ENCODE measurements around the gene PLXNB2.
"Not testable (repeated sequence)": the region's sequence is repeated elsewhere in the genome, so short reads cannot be mapped to it uniquely, and the experiment has no call there.

The PLXNB2 gene

DNA sequence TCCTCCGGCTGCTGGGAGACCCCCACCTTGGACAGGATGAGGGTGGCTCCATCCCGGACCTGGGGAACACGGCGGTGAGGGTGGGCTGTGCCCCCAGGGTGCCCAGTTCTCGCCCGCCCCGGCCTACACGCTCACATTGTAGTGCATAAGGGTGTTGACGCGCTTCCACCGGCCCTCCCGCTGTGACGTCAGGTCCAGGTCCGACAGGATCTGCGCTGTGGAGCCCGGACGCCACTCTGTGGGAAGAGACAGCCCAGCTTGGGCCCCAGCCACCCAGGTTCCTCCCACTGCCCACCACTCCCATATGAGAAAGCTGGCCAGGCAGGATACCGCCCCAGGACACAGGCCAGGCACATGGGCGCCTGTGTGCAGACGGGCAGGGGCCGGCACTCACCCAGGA, 29.0 kb downstream of the PLXNB2 start:
- no peak for DNase-seq

DNA sequence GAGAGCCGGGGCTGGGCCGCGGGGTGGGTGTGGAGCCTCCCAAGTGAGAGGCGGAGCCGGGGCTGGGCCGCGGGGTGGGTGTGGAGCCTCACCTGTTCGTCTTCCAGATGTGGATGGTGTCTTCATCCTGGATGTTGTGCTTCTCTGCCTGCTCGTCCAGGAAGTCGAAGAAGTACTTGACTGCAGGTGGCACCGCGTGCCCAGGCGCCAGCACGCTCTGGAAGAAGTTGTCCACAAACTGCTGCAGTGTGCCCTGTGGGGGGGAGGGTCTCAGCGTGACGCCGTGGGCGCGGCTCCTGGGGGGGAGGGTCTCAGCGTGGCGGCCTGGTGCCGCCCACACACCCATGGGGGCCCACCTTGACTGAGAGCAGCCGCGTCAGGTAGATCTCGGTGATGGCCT, 29.7 kb downstream of the PLXNB2 start:
- DNase-seq = no peak

DNA sequence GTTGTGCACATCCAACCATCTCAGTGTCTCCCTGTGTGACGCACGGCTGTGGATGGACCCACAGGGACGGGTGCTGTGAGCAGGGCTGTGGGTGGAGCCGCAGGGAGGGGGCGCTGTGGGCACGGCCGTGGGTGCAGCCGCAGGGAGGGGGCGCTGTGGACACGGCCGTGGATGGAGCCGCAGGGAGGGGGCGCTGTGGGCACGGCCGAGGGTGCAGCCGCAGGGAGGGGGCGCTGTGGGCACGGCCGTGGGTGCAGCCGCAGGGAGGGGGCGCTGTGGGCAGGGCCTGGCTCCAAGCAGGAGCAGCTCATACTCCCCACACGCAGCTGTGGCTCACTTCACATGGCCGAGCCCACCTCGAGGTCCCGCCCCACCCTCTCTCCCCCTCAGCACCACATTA, 31.3 kb downstream of the PLXNB2 start:
- DNase-seq = no peak

DNA sequence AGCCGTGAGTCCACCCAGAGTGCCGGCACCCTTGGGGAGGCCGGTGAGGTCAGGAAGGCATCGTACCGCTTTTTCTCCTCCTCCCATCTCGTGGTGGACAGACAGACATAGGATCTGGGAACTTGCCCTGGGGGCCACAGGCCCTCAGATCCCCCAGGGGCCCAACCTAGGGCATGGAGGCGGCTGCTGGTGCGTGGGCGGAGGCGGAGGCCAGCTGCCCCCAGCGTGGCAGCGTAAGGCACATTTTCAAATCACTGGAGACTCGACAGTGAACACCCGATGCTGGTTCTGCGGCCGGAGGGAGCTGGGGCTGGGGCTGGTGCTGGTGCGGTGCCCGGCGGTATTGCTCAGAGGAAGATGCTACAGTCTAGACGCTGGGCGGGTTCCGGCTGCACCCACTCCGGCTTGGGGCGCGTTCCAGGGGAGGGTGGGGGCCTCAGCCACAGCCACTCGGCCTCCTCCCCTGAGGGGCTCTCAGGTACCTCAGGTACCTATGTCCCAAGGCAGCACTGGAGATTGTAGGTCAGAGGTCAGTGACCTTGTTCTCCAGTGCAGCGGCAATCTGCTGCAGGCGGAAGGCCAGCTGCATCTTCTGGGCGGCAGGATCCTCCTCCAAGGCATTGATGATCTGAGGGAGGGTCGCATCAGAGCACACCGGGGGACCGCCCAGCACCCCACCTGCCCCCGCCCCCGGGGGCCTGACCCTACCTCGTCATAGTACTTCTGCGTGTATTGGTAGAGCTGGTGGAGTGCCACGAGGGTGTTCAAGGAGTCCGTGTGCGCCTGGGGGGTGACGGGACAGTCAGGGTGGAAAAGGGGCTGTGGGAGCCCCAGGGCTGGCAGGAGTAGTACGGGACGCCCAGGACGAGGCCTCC, 32.0 kb downstream of the PLXNB2 start:
- no peak for DNase-seq

DNA sequence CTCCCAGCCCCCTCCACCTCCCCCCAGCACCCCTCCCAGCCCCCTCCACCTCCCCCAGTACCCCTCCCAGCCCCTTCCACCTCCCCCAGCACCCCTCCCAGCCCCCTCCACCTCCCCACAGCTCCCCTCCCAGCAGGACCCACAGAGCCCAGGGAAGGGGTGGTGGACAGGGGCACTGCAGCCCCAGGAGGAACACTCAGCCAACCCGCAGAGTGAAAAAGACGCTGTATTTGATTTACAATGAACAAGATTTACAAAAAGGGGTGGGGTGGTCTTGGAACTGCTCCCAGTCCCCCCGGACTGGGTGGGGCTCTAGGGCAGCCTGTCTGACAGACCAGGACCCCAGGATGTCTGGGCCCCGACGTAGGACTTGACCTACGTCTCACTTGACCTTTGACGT, 32.7 kb downstream of the PLXNB2 start:
- no peak for DNase-seq

DNA sequence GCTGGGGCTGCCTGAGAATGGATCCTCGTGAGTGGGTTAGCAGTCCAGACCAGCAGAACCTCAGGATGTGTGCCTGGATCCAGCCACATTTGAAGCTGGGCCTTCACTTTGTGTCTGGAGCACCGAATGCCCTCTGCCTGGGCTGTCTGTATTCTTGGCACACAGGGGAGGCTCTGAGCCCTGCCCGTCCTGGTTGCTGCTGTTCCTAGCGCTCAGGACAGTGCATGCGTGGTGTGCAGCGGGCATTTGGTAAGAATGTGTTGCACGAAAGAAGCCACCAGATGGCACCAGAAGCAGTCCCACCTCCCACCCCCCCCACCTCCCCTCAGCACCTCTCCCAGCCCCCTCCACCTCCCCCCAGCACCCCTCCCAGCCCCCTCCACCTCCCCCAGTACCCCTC, 33.1 kb downstream of the PLXNB2 start:
- no peak for DNase-seq

DNA sequence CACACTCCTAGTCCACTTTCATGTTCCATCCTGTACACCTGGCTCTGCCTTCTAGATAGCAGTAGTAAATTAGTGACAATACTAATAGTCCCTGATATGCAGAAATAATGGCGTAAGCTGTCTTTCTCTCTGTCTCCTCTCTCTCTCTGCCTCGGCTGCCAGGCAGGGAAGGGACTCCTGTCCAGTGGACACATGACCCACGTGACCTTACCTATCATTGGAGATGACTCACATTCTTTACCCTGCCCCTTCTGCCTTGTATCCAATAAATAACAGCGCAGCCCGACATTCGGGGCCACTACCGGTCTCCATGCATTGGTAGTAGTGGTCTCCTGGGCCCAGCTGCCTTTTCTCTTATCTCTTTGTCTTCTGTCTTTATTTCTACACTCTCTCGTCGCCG, 33.7 kb downstream of the PLXNB2 start:
- DNase-seq = not testable (repeated sequence)

DNA sequence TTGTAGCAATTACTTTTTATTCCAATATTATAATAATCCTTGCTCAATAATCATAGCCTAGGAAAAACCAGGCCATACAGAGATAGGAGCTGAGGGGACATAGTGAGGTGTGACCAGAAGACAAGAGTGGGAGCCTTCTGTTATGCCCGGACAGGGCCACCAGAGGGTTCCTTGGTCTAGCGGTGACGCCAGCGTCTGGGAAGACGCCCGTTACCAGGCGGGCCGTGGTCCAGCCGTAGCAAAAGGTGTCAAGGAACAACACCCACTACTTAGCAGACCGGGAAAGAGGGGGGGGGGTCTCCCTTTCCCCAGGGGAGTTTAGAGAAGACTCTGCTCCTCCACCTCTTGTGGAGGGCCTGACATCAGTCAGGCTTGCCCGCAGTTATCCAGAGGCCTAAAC, 34.1 kb downstream of the PLXNB2 start:
- DNase-seq = not testable (repeated sequence)

DNA sequence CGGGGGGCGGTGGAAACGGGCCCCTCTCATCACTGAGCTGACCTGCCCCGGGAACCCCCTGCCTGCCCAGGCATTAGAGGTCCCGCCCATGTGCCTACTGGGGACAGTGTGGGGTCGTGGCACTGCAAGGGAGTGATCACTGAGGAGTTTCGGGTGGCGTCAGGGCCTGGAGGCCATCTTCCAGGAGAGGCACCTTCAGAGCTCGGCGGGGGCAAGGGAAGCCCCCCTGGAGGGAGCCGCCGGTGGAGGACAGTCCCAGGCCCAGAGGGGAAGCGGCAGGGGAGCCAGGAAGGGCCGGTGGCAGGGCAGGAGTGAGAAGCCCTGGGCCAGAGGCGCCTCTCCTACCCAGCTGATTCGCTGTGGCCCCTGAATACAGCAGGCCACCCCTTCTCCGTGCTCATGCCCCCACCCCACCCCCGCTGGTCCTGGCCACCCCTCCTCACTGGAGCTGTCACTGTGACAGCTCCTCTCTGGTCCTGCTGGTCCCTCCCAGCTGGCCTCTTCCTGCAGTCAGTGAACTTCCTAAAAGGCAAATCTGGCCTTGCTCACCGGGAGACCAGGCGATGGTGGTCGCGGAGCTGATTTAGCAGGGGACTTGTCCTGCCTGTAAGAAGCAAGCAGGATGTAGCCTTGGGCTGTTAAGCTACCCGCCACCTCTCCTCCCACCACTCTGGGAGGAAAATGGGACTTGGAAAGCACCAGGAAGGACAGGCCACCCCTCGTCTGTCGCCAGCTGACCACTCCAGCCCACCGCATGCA, 35.2 kb downstream of the PLXNB2 start:
- DNase-seq = no peak

DNA sequence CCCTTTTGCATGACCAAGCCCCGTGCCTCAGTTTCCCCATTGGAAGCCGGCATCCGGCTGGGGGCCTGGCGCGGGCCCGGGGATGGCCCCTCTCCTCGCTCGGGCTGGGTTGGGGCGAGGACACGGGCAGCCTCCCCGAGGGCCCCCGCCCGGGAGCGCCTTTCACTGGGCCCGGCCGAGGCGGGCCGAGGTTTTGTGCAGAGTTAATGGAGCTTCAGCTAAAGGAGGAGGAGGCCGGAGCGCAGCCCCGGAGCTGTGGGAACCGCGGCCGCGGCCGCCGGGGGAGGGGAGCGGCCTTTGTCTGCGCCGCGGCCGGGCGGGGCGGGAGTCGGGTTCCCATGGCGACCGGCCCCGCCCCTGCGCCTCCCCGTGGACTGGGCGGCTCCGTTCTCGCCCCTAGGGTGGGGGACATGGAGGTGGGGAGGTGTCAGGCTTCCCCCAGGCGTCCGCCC, 35.9 kb downstream of the PLXNB2 start:
- DNase-seq = no peak

DNA sequence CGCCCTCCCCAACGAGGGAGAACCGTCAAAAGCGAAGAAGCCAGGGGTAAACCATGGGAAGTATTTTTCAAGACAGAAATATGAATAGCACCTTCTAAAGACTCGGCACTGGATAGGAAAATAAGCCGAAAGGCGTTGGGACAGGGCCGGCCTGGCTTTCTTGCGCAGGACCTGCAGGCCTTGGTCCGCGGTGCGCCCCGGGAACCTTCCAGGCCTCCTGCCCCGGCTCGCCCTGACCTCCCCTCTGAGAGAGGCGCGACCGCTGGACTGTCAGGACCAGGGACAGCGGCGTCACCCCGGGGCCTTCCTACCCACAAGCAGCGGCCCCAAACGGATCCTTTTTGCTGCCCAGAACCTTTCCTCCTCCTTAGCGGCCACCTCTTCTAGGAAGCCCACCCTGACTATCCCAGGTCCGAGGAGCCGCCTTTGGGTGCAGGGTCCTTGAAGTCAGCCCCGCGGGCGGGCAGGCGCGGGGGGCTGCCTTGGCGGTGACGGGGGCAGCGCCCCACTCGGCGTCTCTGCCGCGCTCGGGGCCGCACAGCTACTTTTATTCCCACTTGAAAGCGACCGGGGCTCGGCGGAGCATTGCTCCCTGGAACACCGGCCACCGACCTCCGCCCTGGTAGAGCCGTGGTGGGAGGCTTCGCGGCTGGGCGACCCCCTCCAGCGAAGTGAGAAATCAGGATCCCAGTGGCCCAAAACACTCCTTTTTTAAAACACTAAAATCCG, 36.6 kb downstream of the PLXNB2 start:
- DNase-seq = peak; percentile 7

DNA sequence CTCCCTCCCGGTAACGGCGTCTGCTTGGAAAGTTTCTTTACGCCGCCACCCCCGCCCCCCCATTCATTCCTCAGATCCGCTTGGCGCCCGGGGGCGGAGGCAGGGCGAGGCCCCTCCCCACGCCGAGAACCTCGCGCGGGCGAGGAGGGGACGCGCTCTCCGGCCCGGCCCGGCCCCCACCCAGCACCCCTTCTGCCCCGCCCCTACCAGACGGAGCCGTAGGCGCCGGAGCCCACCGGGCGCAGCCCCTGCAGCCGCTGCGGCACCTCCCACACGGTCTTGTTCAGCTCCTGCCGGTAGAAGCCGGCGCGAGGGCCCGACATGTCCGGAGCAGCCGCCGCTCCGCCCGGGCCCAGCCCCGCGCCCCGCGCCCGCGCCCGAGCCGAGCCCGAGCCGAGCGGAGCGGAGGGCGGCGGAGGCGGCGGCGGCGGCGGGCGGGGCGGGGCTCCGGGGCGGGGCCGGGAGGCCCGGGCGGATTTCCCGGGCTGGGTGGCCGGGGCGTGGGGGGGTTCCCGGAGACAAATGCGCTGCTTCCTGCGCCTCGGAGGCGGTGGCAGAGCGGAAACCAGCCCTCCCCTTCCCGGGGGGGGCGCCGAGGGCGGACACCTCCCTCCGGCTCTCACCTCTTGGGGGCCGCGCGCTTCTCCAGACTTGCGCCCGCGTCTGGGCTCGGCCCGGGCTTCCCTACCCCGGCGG, 37.3 kb downstream of the PLXNB2 start, which contains the start of gene MAPK11:
TSS of gene MAPK11 (minus strand) at position 411 of the 696 bp plus-strand sequence. CDS start at position 323, 88 bp downstream.
- no peak for DNase-seq

DNA sequence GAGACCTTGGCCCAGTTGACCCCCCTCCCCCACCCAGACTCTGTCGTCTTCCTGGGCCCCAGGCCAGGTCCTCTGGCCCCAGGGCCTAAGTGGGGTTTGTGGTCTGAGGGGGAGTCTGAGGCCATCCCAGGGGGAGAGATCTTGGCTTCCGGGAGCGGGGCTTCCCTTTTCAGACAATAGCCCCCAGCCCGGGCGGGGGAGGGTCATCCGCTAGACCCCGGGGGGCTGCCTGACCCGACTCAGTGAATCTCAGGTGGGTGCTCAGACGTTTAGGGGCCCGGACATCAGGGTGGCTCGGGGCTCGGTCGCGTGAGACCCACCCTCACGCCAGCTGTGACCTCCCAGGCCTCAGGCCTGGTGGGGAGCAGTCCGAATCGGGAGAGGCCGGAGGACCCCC, 37.9 kb downstream of the PLXNB2 start:
- DNase-seq = no peak

DNA sequence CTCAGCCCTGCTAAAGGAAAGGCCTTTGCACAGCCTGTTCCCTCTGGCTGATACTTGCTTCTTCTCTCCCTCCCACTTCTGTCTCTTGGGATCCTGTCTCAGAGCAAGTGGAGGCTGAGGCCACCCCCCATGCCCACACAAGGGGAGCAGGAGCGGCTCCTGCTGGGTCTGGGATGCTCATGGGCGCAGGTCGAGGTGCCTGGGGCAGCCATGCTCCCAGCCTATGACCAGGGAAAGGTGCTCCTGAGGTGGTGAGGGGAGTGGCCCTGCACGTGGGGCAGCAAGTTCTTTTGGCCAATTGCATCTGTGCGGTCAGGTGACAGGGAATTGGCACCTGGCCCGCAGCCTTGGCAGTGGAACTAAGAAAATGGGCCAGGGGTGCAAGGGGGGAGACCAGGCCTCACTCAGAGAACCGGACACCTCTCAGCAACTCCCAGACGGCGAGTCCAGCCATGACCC, 38.8 kb downstream of the PLXNB2 start:
- no peak for DNase-seq

DNA sequence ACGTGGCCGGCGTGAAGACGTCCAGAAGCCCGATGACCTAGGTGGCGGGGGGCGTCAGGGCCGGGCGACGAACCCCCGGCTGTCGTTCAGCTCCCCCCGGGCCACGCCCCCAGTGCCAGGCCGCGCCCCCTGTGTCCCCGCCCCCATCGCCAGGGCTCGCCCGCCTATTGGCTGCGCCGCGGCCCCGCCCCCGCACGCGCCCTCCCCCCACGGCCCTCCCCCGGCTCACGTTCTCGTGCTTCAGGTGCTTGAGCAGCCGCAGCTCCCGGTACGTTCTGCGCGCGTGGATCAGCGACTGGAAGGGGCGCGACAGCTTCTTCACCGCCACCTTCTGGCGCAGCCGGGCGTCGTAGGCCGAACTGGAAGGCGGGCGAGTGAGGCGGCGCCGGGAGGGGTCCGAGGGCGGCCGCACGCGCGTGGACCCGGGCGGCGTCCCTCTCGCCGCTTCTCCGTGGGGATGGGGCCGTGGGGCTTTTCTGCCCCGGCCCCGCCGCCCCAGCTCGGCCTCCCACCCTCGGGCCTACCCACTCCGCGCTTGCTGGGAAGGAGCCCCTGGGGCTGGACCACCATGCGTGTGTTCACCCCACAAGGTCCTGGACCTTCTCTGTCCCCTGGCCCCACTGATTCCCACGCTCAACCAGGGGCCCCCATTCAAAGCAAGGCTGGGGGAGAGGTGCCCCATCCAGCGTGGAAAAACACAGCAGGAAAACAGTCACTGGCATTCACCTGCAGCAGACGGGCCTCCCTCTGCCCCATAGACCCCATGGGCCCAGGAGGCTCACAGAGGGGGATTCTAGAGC, 39.7 kb downstream of the PLXNB2 start:
- peak; percentile 34 for DNase-seq

DNA sequence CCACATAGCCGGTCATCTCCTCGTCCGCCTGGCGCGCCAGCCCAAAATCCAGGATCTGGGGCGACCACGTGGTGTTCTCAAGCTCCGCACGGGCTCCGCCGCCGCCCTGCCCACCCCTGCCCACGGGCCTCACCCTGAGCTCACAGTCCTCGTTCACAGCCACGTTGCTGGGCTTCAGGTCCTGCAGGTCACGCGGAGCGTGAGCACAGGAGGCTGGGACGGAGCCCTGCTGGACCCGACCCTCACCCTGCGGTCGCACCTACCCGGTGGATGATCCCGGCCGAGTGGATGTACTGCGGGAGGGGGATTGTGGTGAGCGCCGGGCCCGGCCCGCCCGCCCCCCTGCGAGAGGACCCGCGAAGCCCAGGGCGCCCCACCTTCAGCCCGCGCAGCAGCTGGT, 40.5 kb downstream of the PLXNB2 start:
- no peak for DNase-seq

DNA sequence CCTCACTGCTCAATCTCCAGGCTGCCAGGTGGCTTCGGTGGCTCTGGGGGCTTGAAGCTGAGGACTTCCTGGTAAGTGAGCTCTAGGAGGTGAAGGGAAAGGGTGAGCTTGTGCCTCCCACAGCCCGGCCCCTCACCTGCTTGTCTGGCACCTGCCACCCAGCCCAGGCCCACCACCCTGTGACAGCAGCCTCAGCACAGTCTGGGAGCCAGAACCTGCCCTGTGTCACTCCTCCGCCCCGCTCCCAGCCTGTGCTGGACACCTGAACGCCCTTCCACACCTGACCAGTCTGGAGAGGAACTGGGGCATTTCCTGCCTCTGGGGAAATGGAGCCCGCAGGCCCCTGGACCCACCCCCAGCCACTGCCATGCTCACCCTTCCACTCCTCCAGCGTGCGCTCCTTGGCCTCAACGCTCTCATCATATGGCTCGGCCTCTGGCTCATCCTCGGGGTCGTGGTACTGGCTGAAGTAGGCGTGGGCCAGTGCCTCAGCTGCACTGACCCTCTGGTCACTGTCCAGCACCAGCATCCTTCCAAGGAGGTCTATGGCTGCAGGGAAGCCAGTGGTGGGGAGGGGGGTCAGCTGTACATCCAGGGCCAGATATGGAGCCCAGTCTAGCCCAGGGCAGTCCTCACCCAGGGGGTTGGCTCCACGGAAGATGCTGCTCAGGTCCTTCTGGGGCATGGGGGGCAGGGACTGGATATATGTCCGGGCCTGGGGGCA, 42.3 kb downstream of the PLXNB2 start:
- no peak for DNase-seq

DNA sequence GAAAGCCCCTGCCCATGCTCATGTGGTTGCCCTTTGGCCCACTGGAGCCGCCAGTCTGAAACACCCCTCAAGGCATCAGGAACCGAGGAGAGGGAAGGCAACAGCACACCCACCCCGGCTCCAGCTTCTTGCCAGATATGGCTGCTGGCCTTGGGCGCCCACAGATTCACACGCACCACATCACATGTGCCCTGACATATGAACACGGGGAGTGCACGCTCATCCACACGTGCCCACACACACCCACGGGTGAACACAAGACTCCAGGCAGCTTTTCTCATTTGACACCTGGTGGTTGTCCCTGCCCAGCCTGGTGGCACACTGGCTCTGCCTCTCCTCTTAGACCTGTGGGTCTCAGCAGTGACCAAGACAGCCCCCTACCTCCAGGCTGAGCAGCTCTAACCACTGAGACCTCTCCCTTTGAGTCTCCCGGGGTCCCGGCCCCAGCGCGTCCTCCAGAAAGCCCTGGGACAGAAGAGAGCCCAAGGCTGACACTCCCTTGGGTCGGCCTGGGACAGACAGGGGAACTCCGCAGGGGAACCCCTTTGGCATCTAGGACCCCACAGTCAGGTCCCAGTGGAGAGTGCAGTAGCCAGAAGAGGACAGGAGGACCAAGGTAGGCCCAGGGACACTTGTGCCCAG, 43.2 kb downstream of the PLXNB2 start:
- no peak for DNase-seq

DNA sequence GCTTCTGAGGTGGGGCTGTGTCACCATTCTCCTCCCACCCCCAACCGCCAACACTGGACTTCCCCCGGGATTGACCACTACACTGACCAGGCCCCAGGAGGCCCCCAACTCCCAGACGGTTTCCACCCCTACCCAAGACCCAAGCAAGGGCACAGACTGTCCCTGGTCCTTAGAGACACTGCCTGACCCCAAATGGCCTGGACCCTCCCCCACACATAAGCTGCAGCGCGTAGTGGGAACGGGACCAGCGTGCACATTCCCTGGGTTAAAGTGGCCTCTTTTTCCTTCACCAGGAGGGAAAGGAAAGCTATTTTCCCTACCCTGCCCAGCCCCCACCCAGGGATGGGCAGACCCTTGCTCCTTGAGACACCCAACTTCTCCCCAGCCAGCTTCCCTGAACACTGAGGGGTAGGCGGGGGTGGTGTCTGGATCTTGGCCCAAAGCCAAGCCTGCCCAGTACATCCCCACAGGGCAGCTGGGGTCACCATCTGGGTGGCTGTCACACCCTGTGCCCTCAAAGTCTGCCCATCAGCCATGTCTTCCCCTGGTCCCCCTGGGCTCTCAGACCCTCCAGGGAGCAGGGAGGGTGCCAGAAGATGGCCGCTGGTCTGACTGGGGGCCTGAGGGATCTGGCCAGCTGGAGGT, 44.4 kb downstream of the PLXNB2 start:
- DNase-seq = no peak

DNA sequence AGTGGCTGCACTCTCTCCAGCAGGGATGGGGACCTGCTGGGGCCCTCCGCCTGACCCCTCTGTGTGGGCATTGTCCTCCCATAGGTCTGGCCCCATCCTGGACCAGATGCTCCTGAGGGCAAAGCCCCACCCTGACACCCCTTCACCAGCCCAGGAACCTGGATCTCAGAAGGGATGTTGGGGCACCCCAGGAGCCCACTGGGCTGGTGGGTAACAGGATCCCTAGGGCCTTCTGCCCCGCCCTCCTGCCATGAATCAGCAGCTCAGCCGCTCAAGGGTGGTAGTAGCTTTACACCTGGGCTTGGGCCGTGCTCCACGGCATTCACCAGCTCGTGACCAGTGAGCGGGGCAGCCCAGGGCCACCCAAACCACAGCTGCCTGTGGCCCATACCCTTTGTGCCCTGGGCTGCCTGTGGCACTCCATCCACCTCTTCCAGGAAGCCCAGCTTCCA, 45.0 kb downstream of the PLXNB2 start:
- no peak for DNase-seq

Data from T1000 (cell line).